Measurements from ENCODE around the gene MAMDC4.
A peak's percentile ranks its signal among the peaks of the same experiment; 100 is the strongest.

MAMDC4 gene

GRCh38 chr9:136857166-136857565 is 5.0 kb downstream of the MAMDC4 start:
- TF ChIP-seq EGR2 (tag by site-specific recombination; IDR thresholded peaks at IDR 0.05; ENCODE audit: low read depth) (no peak), ZNF561 (tag by site-specific recombination; IDR thresholded peaks at IDR 0.05; ENCODE audit: borderline replicate concordance) (no peak), HOXD13 (CRISPR knock-in tag; IDR thresholded peaks at IDR 0.05; ENCODE audit: borderline replicate concordance) (no peak), BCL11B (tag by site-specific recombination; IDR thresholded peaks at IDR 0.05; ENCODE audit: low read depth) (peak; percentile 42; the same call in 1 of the 2 replicates), ZNF140 (tag by site-specific recombination; IDR thresholded peaks at IDR 0.05) (no peak), ZSCAN30 (tag by site-specific recombination; IDR thresholded peaks at IDR 0.05) (no peak), SP3 (tag by site-specific recombination; IDR thresholded peaks at IDR 0.05) (no peak), GLIS2 (tag by site-specific recombination; IDR thresholded peaks at IDR 0.05) (0 out of 2 replicates have a peak, but pooled peaks have one; percentile 8), ZFHX2 (tag by site-specific recombination; conservative IDR thresholded peaks at IDR 0.05) (no peak)
- TF ChIP-seq, protein P1, sequence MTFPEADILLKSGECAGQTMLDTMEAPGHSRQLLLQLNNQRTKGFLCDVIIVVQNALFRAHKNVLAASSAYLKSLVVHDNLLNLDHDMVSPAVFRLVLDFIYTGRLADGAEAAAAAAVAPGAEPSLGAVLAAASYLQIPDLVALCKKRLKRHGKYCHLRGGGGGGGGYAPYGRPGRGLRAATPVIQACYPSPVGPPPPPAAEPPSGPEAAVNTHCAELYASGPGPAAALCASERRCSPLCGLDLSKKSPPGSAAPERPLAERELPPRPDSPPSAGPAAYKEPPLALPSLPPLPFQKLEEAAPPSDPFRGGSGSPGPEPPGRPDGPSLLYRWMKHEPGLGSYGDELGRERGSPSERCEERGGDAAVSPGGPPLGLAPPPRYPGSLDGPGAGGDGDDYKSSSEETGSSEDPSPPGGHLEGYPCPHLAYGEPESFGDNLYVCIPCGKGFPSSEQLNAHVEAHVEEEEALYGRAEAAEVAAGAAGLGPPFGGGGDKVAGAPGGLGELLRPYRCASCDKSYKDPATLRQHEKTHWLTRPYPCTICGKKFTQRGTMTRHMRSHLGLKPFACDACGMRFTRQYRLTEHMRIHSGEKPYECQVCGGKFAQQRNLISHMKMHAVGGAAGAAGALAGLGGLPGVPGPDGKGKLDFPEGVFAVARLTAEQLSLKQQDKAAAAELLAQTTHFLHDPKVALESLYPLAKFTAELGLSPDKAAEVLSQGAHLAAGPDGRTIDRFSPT (tag by site-specific recombination; IDR thresholded peaks at IDR 0.05) = peak; percentile 78
- Histone ChIP-seq H3K4me3 (ENCODE audit: low read depth, low read length) (no peak overlapping the region), H3K27ac (ENCODE audit: extremely low read depth, low read depth, low read length) (no peak overlapping the region), H3K9me3 (ENCODE audit: control insufficient read depth, insufficient read depth, low read depth, low read length) (no peaks in the 10 kb centered on the region), H3K4me1 (ENCODE audit: control insufficient read depth, insufficient read depth, low read length) (no peaks in the 10 kb centered on the region), H3K36me3 (ENCODE audit: control insufficient read depth in 2 of 2, insufficient read depth in 1 of 2, low read length in 2 of 2) (peaks cover 0 to 45% of the 10 kb centered on the region in 2 experiments; a peak in 1 of 3 replicates)
- CTCF ChIA-PET = no interaction called here
- POLR2A ChIA-PET = interaction anchor here (0.6 to 1.0 kb wide), 2 partner anchors 29 to 330 kb away, joined by 3 to 5 read pairs; partner anchors contain the start of gene TRAF2

- peaks cover 0 to 49% of the 10 kb centered on the region in 2 experiments; a peak in 1 of 3 replicates for H3K36me3 ChIP-seq (ENCODE audit: control insufficient read depth in 2 of 2, insufficient read depth in 1 of 2, low read length in 2 of 2)
- CTCF ChIA-PET = no interaction called here
- TF ChIP-seq KLF1 (tag by site-specific recombination; IDR thresholded peaks at IDR 0.05) (0 out of 2 replicates have a peak, but pooled peaks have one; percentile 19), ZNF175 (tag by site-specific recombination; IDR thresholded peaks at IDR 0.05) (no peak), ZNF223 (tag by site-specific recombination; IDR thresholded peaks at IDR 0.05) (peak; percentile 76; the same call in 1 of the 2 replicates), ZNF274 (IDR thresholded peaks at IDR 0.05; ENCODE audit: low read length) (no peak), ZNF274 (tag by site-specific recombination; IDR thresholded peaks at IDR 0.05; ENCODE audit: borderline replicate concordance) (no peak), ZNF626 (tag by site-specific recombination; IDR thresholded peaks at IDR 0.05) (no peak), ZNF449 (tag by site-specific recombination; IDR thresholded peaks at IDR 0.05) (no peak)
- TF ChIP-seq, protein P1 (tag by site-specific recombination; IDR thresholded peaks at IDR 0.05) = peak; percentile 68; the same call in 1 of the 2 replicates
- TF ChIP-seq, protein P2, sequence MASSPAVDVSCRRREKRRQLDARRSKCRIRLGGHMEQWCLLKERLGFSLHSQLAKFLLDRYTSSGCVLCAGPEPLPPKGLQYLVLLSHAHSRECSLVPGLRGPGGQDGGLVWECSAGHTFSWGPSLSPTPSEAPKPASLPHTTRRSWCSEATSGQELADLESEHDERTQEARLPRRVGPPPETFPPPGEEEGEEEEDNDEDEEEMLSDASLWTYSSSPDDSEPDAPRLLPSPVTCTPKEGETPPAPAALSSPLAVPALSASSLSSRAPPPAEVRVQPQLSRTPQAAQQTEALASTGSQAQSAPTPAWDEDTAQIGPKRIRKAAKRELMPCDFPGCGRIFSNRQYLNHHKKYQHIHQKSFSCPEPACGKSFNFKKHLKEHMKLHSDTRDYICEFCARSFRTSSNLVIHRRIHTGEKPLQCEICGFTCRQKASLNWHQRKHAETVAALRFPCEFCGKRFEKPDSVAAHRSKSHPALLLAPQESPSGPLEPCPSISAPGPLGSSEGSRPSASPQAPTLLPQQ (tag by site-specific recombination; IDR thresholded peaks at IDR 0.05) = no peak
- H3K4me3 ChIP-seq (ENCODE audit: low read depth, low read length) = no peak overlapping the region
- H3K27ac ChIP-seq (ENCODE audit: extremely low read depth, low read depth, low read length) = no peak overlapping the region
- no peaks in the 10 kb centered on the region for H3K4me1 ChIP-seq (ENCODE audit: control insufficient read depth, insufficient read depth, low read length)
- no peaks in the 10 kb centered on the region for H3K9me3 ChIP-seq (ENCODE audit: control insufficient read depth, insufficient read depth, low read depth, low read length)
- POLR2A ChIA-PET = interaction anchor here (0.6 to 1.7 kb wide), 5 partner anchors 12 to 331 kb away, joined by 3 to 5 read pairs (median 3); partner anchors contain the start of genes AJM1 and TRAF2
These were observed 5.7 kb downstream of the MAMDC4 start for GRCh38 chr9:136857581-136858412.
